RWPE1 (cell line): Measurements from ENCODE around the gene HDAC9.
"Not testable (repeated sequence)": the region's sequence is repeated elsewhere in the genome, so short reads cannot be mapped to it uniquely, and the experiment has no call there.

ENCODE experiments used
- CTCF ChIA-PET: fragments of 350-600 bp; sonication (Branson Sonifier 250); formaldehyde crosslinking; extraction: SDS; loops from one replicate; lab custom pipeline; 2021; lab: Yijun Ruan, JAX
- POLR2A ChIA-PET: fragments of 400-600 bp; formaldehyde crosslinking; extraction: SDS; loops from one replicate; lab custom pipeline; 2020; ENCODE audit warnings: antibody characterized with exemption; ENCODE audit not compliant: low non-redundant PET; lab: Yijun Ruan, JAX
- DNase-seq: peaks from one replicate; pipeline ENCODE4 v3.0.0; 2012; ENCODE audit warnings: low spot score
- H3K27ac ChIP-seq: fragments of 450-650 bp; 2 replicates; pipeline ENCODE4 v1.5.1; 2017
- TF ChIP-seq, protein P1 (sequence below): fragments of 450-650 bp; conservative IDR thresholded peaks from 2 replicates; pipeline ENCODE4 v1.5.1; 2017; ENCODE audit warnings: low read depth, mild to moderate bottlenecking

Gene HDAC9

DNA sequence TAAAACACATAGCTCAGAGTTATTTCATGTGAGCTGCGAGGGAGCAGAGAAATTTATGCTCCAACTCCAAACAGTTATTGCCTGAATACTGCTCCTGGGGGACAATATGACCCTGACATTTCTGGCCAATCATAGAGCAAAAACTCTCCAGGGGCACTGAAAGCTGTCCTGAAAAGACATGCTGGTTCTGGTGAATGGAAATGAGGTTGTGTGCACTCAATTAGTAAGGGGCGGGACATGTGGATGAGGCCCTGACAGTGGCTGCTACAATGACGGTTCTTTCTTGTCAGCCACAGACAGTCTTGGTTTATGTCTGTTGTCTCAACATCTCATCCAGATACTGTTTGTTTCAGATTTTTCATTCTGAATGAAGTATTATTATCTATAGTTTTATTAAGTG is 470.1 kb downstream of the HDAC9 start:
- POLR2A ChIA-PET = no interaction called here
- TF ChIP-seq, protein P1, sequence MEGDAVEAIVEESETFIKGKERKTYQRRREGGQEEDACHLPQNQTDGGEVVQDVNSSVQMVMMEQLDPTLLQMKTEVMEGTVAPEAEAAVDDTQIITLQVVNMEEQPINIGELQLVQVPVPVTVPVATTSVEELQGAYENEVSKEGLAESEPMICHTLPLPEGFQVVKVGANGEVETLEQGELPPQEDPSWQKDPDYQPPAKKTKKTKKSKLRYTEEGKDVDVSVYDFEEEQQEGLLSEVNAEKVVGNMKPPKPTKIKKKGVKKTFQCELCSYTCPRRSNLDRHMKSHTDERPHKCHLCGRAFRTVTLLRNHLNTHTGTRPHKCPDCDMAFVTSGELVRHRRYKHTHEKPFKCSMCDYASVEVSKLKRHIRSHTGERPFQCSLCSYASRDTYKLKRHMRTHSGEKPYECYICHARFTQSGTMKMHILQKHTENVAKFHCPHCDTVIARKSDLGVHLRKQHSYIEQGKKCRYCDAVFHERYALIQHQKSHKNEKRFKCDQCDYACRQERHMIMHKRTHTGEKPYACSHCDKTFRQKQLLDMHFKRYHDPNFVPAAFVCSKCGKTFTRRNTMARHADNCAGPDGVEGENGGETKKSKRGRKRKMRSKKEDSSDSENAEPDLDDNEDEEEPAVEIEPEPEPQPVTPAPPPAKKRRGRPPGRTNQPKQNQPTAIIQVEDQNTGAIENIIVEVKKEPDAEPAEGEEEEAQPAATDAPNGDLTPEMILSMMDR = no peak
- CTCF ChIA-PET = interaction anchor here (0.6 kb wide), 1 partner anchor 192 kb away, joined by 3 read pairs; no protein-coding TSS in a partner anchor
- no peak overlapping the region for H3K27ac ChIP-seq
- no peak for DNase-seq

DNA sequence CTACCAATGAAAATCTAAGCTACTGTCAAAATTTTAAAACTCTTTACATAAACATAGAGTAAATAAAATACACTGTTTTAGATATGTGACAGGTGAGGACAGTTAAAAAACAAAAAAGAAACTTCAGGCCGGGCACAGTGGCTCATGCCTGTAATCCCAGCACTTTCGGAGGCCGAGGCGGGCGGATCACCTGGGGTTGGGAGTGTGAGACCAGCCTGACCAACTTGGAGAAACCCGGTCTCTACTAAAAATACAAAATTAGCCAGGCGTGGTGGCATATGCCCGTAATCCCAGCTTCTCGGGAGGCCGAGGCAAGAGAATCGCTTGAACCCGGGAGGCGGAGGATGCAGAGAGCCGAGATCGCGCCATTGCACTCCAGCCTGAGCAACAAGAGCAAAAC is 472.2 kb downstream of the HDAC9 start:
- DNase-seq, POLR2A ChIA-PET, H3K27ac ChIP-seq: not testable (repeated sequence)
- CTCF ChIA-PET = interaction anchor here (0.8 kb wide), 1 partner anchor 38 kb away, joined by 11 read pairs; no protein-coding TSS in a partner anchor

DNA sequence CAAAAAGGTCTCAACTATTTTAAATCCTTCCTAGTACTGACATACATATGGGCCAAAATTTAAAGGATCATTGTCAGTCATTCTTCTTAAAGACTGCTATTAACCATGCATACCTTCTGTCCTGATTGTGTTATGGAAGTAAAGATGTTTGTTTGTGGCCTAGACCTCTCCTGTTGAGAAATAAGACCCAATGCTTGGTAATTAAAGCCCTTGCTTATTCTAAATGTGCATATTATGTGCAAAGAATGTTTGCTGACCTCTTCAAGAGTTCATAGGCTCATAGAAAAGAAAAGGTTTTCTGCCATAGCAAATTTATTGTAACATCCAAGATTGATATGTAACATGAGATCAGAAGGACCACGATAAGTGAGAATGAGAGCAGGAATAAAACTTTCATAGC is 476.3 kb downstream of the HDAC9 start:
- CTCF ChIA-PET = no interaction called here
- no peak for DNase-seq
- H3K27ac ChIP-seq = peak overlapping the region; percentile 85
- TF ChIP-seq, protein P1 = no peak
- POLR2A ChIA-PET = no interaction called here

DNA sequence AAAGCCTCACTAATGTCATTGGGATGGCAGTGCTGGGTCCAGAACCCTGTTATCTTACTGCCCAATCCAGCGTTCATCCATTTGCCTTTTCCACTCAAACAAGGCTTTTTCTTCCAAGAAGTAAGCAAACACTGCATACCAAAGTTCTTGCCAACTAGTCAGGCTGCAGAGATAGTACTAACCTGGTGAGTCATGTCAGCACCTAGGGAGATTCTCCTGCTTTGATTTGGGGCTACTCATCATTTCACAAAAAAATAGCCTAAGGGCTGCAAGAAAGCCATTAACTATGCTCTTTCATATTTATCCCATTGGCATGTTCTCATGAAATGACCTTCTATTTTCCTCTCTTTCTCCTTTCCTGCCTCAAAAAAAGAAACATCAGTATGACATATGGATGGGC is 479.3 kb downstream of the HDAC9 start:
- ChIA-PET CTCF (no interaction called here), POLR2A (no interaction called here)
- DNase-seq = peak; percentile 84
- no peak overlapping the region for H3K27ac ChIP-seq
- TF ChIP-seq, protein P1 = no peak

DNA sequence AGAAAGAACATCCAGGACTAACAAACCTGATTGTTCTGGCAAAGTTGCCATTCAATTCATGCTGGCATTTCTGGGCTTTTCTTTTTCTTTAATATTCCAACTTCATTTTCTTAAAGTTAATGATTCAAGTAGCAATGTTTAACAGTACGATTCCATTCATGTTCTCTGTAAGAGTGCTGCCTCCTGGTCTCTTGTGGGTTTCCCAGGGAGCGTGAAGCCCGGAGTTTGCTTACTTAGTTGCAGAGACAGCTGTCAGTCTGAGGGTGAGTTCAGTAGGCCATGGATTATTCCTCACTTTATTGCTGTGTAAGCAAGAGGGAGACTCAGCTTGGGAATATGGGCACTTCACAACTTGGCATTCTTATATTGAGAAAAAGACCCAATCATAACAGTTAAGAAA is 479.7 kb downstream of the HDAC9 start:
- DNase-seq = no peak
- H3K27ac ChIP-seq = peak overlapping the region; percentile 90
- ChIA-PET POLR2A (no interaction called here), CTCF (interaction anchor here (0.7 kb wide), 1 partner anchor 842 kb away, joined by 3 read pairs; no protein-coding TSS in a partner anchor)
- TF ChIP-seq, protein P1 = no peak

DNA sequence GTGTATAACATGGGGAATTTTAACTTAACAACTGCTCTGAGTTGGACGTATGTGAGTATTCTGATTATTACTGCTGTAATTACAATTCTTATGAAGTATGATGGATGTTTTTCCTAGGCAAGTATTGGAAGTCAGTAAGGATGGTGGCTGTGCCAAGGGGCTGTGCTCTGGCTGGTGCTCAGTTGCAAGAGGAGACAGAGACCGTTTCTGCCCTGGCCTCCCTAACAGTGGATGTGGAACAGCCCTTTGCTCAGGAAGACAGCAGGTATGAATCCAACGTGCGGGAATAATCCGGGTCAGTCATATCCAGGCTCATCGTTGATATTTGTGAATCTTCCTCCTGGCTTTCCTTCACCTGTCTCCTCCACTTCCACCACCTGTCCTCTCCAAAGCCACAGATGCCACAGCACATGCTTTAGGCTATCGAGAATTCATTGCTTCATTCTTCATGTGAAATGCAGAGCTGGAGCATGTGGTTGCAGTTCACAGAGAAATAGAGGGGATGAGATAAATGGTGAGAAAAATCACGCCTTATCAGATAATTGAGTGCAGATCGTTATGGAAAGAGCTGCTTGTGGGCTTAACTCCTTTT is 480.2 kb downstream of the HDAC9 start:
- CTCF ChIA-PET = interaction anchor here (0.7 kb wide), 1 partner anchor 841 kb away, joined by 3 read pairs; no protein-coding TSS in a partner anchor

More for the DNA sequence above, 480.2 kb downstream of the HDAC9 start:
- TF ChIP-seq, protein P1 = no peak
- POLR2A ChIA-PET = no interaction called here
- H3K27ac ChIP-seq = peak overlapping the region; percentile 90
- DNase-seq = no peak
